ENCODE data around the gene GABARAP.

DNA sequence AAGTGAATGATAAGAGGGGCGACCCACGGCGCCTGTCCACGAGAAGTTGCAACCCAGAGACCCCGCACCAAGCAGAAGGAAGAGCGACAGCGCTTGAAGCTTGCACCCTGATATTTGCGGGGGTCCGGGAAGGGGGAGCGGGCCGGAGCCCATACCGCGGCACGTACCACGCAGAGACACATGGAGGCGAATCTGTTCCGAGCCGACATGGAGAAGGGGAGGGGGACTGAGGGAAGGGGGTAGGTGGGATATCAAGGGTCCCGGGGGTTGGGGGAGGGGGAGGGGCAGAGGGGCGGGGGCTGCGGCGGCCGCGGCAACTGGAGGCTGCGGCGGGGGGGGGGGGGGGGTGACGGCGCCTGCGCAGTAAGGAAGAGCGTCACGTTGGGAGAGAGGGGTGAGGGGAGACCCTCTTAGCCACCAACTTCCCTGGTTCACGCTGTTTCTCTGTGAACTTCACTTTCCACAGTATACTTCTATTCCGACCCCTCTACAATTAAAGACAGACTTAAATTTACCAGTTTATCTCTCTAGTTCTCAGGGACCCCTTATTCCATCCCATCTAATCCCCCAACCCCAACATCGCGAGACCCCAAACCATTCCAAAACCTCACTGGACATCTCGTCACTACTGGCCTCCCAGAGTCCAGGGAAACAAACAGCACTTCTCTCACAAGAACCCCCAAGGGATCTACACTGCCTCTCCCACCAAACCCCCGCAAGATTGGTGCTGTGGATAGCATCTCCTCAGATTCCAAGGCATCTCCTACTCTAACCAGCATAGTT, 30.6 kb downstream of the GABARAP start:
- no peak for TF ChIP-seq EP300 (conservative IDR thresholded peaks at IDR 0.05; ENCODE audit: poor library complexity, severe bottlenecking)
- TF ChIP-seq, protein P1, sequence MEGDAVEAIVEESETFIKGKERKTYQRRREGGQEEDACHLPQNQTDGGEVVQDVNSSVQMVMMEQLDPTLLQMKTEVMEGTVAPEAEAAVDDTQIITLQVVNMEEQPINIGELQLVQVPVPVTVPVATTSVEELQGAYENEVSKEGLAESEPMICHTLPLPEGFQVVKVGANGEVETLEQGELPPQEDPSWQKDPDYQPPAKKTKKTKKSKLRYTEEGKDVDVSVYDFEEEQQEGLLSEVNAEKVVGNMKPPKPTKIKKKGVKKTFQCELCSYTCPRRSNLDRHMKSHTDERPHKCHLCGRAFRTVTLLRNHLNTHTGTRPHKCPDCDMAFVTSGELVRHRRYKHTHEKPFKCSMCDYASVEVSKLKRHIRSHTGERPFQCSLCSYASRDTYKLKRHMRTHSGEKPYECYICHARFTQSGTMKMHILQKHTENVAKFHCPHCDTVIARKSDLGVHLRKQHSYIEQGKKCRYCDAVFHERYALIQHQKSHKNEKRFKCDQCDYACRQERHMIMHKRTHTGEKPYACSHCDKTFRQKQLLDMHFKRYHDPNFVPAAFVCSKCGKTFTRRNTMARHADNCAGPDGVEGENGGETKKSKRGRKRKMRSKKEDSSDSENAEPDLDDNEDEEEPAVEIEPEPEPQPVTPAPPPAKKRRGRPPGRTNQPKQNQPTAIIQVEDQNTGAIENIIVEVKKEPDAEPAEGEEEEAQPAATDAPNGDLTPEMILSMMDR (IDR thresholded peaks at IDR 0.05; ENCODE audit: poor library complexity, severe bottlenecking) = no peak
- TF ChIP-seq RAD21 (conservative IDR thresholded peaks at IDR 0.05) = no peak
- no peak for TF ChIP-seq MXI1 (conservative IDR thresholded peaks at IDR 0.05; ENCODE audit: poor library complexity, severe bottlenecking)
- no peak for TF ChIP-seq POLR2AphosphoS5 (IDR thresholded peaks at IDR 0.05)
- TF ChIP-seq EZH2 (IDR thresholded peaks at IDR 0.05; ENCODE audit: borderline replicate concordance, insufficient read depth, low read length, poor library complexity, severe bottlenecking) = no peak
